GM15510 (cell line): Measurements from ENCODE around the gene NXNL2.

ENCODE experiments used
- POLR2A ChIP-seq: IDR thresholded peaks from 3 replicates; pipeline ENCODE4 v1.6.1; 2011; ENCODE audit warnings: borderline replicate concordance; ENCODE audit not compliant: insufficient read length; ENCODE audit errors: extremely low read depth

The NXNL2 gene

DNA sequence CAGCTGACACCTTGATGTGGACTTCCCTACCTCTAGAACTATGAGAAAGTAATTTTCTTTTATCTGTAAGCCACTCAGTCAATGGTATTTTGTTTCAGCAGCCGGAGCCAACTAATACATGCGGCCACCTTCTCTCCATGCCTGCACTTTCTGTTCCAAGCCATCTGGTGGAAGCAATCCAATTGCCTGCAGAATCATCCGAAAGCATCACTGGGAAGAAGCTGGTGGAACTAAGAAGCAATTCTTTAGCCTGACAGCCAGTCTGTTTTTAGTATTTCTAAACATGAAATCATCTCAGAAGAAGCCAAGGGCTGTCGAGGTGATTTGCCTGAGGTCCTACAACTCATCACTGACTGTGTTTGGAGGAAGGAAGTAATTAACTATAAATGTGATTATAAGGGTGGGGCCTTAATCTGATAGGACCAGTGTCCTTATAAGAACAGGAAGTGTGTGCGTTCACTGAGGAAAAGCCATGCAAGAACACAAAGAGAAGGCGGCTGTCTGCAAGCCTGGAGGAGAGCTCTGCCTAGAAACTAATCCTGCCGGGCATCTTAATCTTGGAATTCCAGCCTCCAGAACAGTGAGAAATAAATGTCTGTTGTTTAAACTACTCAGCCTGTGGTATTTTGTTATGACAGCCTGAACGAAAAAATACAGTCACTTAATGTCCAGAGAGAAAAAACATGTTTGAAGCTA, 49.1 kb downstream of the NXNL2 start:
- no peak for TF ChIP-seq POLR2A

DNA sequence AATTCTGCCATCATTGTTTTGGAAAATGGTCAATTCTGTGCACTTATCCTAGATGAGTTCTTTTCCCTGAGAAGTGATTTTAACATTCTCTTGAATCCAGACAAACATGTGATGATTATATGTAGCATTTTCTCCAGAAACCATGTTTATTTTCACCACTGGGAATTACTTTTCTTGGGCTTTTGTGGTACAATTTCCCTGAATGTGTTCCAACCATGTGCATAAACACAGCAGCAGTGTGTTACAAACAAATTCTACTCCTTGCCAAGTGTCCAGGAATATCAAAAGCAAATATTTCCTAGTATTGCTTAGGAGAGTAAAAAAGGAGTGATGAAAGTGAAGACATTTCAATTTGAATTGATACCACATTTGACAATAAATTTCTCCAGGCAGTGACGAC, 50.4 kb downstream of the NXNL2 start:
- no peak for TF ChIP-seq POLR2A

DNA sequence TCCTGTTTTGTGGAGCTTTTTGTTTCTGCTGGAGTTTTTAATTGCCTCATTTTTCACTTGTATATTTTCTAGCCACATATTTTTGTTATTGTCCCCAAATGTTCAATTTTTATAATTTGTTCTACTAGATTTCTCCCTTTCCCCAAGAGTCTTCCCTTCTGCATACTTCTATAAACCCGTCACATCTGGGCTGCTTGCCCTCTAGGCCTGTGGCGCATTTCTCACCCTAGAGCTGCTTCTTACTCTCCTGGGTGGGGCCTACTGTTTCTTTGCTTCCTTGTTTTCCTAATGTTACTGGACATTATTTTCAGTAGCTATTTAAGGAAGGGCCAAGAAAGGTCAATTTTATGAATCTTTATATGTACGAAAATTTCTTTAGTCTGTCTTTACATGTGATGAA, 51.5 kb downstream of the NXNL2 start:
- TF ChIP-seq POLR2A, result no peak

DNA sequence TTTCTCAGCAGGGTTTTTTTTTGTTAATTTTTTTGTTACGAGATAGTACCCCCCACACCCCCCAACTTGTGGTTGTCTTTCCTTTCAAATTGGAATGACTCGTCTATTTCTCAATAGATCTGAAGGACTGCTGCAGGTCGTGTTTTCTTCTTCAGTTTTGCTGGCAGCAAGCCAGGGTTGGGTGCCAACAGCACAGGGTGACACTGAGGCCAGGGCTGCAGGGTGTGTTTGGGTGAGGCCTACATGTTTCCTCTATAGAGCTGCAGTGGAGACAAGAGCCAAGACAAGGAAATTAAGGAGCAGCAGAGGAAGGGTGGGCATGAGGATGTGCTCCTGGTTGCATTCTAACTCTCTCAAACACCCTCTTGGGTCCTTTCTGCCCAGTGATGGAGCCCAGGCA, 52.2 kb downstream of the NXNL2 start:
- no peak for TF ChIP-seq POLR2A

DNA sequence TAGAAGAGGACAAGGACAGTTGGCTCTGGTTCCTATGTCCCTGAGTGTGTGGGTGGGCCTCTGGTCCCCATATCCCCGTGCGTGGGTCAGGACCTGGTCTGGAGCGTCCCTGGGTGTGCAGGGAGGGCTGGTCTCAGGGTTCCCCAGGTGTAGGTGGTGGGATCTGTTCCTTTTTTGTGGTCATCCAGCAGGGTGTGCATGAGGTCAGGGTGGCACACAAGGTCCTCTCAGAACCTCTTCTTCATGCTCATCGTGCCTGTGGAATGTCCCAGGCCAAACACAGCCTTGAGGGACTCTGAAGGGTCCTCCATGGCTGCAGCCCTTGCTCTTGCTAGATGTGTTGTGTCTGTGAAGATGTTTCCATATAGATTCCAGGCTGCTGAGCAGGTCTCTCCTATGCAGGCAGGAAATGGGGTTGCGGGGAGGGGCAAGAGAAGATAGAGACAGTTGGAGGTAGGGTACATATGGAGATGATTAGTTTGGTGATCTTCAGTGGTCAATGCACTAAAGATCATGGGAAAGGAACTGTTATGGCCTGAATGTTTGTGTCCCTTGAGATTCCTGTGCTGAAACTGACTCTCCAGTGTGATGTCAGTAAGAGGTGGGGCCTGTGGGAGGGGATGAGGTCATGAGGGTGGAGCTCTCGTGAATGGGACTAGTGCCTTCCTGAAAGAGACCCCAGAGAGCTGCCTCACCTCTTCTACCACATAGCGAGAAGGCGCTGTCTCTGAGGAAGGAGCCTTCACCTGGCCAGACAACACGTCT, 53.1 kb downstream of the NXNL2 start:
- TF ChIP-seq POLR2A, result no peak

DNA sequence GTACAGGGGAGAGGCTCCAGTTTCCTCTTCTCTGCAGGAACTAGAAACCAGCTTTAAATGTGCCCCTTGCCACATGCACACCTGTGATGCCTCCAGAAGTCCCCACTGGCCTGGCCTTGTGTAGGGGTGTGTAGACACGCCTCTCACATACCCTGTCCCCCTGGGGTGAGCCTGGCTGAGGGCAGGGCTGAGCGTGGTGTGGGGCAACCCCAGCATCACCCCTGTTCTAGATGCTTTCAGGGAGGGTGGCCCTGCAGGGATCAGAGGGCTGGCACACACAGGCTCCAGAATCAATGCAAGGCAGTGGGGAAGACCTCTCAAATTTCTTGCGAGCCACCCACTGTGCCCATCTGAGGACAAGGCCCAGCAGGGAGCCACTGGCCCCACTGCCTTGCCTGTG, 54.7 kb downstream of the NXNL2 start:
- TF ChIP-seq POLR2A, result no peak

DNA sequence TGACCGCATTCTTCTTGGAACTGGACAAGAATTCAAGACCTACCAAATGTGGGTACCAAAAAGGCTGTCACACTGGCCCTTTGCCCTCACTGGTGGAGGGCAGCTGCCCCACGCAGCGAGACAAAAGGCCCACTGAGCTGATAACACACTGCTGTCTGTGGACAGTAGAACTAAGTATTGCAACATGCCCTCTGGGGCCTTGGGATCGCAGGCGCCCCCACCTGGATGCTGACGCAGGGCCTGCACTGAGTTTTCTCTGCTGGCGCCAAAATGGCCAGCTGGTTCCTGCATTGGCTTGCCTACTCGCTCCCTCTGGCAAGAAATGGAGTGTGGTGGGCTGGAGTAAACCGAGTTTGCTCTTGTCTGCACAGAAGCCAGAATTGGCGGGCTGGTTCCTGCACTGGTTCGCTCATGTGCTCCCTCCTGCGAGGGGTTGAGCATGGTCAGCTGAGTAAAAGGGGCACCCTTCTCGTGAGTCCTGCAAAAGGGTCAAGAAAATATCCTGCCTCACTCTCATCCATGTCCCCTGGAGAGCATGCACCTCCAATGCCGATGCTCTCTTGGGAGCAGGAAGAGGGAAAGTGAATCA, 55.7 kb downstream of the NXNL2 start:
- no peak for TF ChIP-seq POLR2A

DNA sequence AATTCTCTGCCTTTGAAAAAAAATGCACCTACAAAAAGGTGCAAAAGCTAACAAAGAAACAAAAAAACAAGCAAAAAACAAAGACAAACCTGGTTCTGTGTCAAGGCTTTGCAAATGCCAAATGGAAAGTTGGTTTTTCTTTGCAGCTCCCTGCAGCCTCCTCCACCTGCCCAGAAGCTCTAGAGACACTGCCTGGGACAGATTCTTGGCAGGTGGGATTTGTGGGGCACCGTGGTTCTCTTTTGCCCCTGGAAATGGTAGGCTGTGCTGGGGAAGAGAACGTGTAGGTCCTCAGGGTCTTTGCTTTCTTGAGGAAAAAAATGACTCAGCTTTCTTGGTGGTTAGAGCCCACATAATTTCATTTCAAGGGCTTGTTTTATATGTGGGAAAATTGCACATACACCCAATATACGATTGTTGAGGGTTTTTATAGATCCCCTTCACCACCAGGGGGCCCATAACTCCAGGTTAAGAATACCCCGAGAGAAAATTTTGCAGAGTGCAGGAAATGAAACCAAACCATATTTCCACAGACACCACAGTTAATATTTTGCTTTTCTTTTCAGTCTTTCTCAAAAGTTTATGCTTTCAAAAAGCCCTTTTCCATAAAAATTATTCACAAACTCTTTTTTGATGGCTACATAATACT, 58.7 kb downstream of the NXNL2 start:
- no peak for TF ChIP-seq POLR2A
